NCI-H774 (cell line): Measurements from ENCODE around the gene AKAP12.

ENCODE experiments used
- DNase-seq: peaks from one replicate; lab custom pipeline; 2025; lab: John Stamatoyannopoulos, UW

AKAP12 gene

GRCh38 chr6:151239603-151240035 lies at the start of gene AKAP12:
Gene AKAP12 (plus strand): TSS chr6:151239967. CDS start chr6:151240563, 596 bp downstream.
- no peak for DNase-seq

- DNase-seq = no peak
Measured at GRCh38 chr6:151191527-151191926, 48.2 kb upstream of the AKAP12 start.

GRCh38 chr6:151196555-151196954 lies 43.2 kb upstream of the AKAP12 start:
- DNase-seq = no peak

GRCh38 chr6:151197556-151197955 lies 42.2 kb upstream of the AKAP12 start:
- DNase-seq = no peak

- no peak for DNase-seq
Measured at GRCh38 chr6:151199991-151200390, 39.8 kb upstream of the AKAP12 start.

- DNase-seq = no peak
Measured at GRCh38 chr6:151205721-151206600, 33.8 kb upstream of the AKAP12 start.

- DNase-seq = no peak
Measured at GRCh38 chr6:151207674-151208073, 32.1 kb upstream of the AKAP12 start.

- DNase-seq = peak; percentile 61
Measured at GRCh38 chr6:151209071-151209831, 30.5 kb upstream of the AKAP12 start.

- no peak for DNase-seq
Measured at GRCh38 chr6:151211075-151211474, 28.7 kb upstream of the AKAP12 start.

- no peak for DNase-seq
Measured at GRCh38 chr6:151213352-151213751, 26.4 kb upstream of the AKAP12 start.

- DNase-seq = no peak
Measured at GRCh38 chr6:151215999-151216398, 23.8 kb upstream of the AKAP12 start.

- DNase-seq = no peak
Measured at GRCh38 chr6:151216804-151217203, 23.0 kb upstream of the AKAP12 start.

- DNase-seq = no peak
Measured at GRCh38 chr6:151219192-151219591, 20.6 kb upstream of the AKAP12 start.

GRCh38 chr6:151224076-151224475 lies 15.7 kb upstream of the AKAP12 start:
- DNase-seq = no peak

GRCh38 chr6:151225919-151226318 lies 13.8 kb upstream of the AKAP12 start:
- no peak for DNase-seq

- no peak for DNase-seq
Measured at GRCh38 chr6:151228788-151229400, 10.9 kb upstream of the AKAP12 start.

GRCh38 chr6:151229401-151230276 lies 10.1 kb upstream of the AKAP12 start:
- no peak for DNase-seq

GRCh38 chr6:151230277-151230577 lies 9.5 kb upstream of the AKAP12 start:
- DNase-seq = no peak

GRCh38 chr6:151232899-151233298 lies 6.9 kb upstream of the AKAP12 start:
- no peak for DNase-seq

GRCh38 chr6:151233731-151234130 lies 6.0 kb upstream of the AKAP12 start:
- DNase-seq = no peak

GRCh38 chr6:151236668-151237401 lies 2.9 kb upstream of the AKAP12 start:
- DNase-seq = no peak
